ENCODE measurements around the gene NKD2. TPM values are rescaled to one million over a fixed set of nuclear protein-coding genes. Genes with fewer than 3 reads are reported as not detected.

NKD2 gene
- total RNA-seq, 1 donor from 2014 or later, result 0.41 TPM

- peaks cover 47% of the 10 kb centered on the region for H3K27me3 Mint-ChIP-seq (ENCODE audit: low read depth, unreplicated experiment)
- H3K4me3 ChIP-seq (ENCODE audit: insufficient read depth, low read depth, low read length), result no peak overlapping the region
- DNase-seq (ENCODE audit: low read depth) (no peak), FAIRE-seq (no peak)
- no peak overlapping the region for H3K27ac ChIP-seq (ENCODE audit: low read depth, low read length)
- H3K9me3 Mint-ChIP-seq (ENCODE audit: unreplicated experiment), result no peaks in the 10 kb centered on the region
- no peaks in the 10 kb centered on the region for H3K9me3 ChIP-seq (ENCODE audit: insufficient read depth, low read depth, low read length)
- H3K4me1 Mint-ChIP-seq (ENCODE audit: low read depth, unreplicated experiment), result no peaks in the 10 kb centered on the region
- no peaks in the 10 kb centered on the region for H3K36me3 ChIP-seq (ENCODE audit: insufficient read depth, low read length)
- no peak overlapping the region for H3K9ac ChIP-seq (ENCODE audit: low read length)
- H3K27me3 ChIP-seq (ENCODE audit: insufficient read depth, low read length), result peaks cover 31% of the 10 kb centered on the region
- H3K27ac Mint-ChIP-seq (ENCODE audit: unreplicated experiment), result no peak overlapping the region
- no peak overlapping the region for H3K4me2 ChIP-seq (ENCODE audit: low read length)
- TF ChIP-seq EZH2 (IDR thresholded peaks at IDR 0.05; ENCODE audit: insufficient read depth, low read length), result no peak
- TF ChIP-seq, protein P1, sequence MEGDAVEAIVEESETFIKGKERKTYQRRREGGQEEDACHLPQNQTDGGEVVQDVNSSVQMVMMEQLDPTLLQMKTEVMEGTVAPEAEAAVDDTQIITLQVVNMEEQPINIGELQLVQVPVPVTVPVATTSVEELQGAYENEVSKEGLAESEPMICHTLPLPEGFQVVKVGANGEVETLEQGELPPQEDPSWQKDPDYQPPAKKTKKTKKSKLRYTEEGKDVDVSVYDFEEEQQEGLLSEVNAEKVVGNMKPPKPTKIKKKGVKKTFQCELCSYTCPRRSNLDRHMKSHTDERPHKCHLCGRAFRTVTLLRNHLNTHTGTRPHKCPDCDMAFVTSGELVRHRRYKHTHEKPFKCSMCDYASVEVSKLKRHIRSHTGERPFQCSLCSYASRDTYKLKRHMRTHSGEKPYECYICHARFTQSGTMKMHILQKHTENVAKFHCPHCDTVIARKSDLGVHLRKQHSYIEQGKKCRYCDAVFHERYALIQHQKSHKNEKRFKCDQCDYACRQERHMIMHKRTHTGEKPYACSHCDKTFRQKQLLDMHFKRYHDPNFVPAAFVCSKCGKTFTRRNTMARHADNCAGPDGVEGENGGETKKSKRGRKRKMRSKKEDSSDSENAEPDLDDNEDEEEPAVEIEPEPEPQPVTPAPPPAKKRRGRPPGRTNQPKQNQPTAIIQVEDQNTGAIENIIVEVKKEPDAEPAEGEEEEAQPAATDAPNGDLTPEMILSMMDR (IDR thresholded peaks at IDR 0.05; ENCODE audit: insufficient read depth, low read depth, low read length), result no peak
- no peak overlapping the region for H2AFZ ChIP-seq (ENCODE audit: low read depth, low read length)
- H3K36me3 Mint-ChIP-seq (ENCODE audit: low read depth, unreplicated experiment), result no peaks in the 10 kb centered on the region
- no peaks in the 10 kb centered on the region for H3K79me2 ChIP-seq (ENCODE audit: insufficient read depth, low read length)
- H3K4me1 ChIP-seq (ENCODE audit: insufficient read depth, low read length), result no peaks in the 10 kb centered on the region
- no peaks in the 10 kb centered on the region for H4K20me1 ChIP-seq (ENCODE audit: insufficient read depth, low read length)
- no peak overlapping the region for H3K4me3 Mint-ChIP-seq (ENCODE audit: unreplicated experiment)
These were observed 4.3 kb downstream of the NKD2 start for GRCh38 chr5:1012900-1013237.

DNA sequence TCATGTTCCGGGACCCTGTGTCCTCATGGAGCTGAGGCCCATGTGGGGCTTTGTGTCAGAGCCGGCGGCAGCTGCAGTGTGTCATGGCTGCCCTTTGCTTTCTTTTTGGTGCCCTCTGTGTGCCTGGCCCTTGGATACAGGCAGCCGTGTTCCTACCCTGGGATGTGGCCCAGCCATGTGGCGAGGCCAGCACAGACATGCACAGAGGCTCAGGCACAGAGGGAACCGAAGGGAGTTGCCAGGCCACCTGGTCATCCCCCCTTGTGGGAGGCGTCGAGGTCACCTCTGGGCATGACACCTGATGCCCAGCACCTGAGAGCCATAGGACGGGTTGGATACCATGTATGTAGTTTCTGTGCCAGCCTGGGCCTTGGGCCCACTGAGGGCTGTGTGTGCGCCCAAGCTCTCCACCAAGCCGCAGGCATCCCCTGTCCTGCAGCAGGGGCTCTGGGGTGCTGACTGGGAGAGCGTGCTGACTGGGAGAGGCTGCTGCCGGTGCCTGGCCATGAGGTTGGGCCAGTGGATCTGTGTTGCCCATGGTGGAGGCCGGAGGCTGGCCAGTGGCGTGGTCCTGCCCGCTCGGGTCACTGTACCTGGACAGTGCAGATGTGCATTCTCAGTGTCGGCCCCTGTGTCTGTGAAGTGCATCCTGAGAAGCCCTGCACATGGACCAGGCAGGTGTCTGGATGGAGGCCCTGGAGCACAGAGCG lies 4.8 kb downstream of the NKD2 start:
- no peaks in the 10 kb centered on the region for H3K36me3 Mint-ChIP-seq (ENCODE audit: low read depth, unreplicated experiment)
- no peak for DNase-seq (ENCODE audit: low read depth)

DNA sequence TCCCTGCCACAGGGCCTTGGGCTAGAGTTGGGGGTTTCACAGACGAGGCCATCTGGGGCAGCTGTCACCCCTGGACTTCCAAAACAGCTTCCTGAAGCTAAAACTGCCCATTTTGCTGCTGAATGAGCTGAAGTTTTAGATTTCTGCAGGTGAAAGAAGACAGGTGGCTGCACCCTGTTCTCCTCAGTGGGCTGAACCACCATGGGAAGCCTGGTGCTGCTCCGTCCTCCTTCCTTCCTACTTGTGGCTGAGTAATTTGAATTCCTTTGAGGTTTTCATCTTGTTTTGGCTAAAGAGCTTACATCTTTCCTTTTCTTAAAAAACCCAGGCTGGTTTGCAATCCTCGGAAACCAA lies 5.3 kb downstream of the NKD2 start:
- Mint-ChIP-seq H3K36me3 (ENCODE audit: low read depth, unreplicated experiment) (no peaks in the 10 kb centered on the region), H3K27ac (ENCODE audit: unreplicated experiment) (no peak overlapping the region), H3K4me3 (ENCODE audit: unreplicated experiment) (no peak overlapping the region), H3K27me3 (ENCODE audit: low read depth, unreplicated experiment) (peaks cover 47% of the 10 kb centered on the region), H3K4me1 (ENCODE audit: low read depth, unreplicated experiment) (no peaks in the 10 kb centered on the region), H3K9me3 (ENCODE audit: unreplicated experiment) (no peaks in the 10 kb centered on the region)
- no peak for TF ChIP-seq EZH2 (IDR thresholded peaks at IDR 0.05; ENCODE audit: insufficient read depth, low read length)
- H3K9me3 ChIP-seq (ENCODE audit: insufficient read depth, low read depth, low read length), result no peaks in the 10 kb centered on the region
- FAIRE-seq, result no peak
- H3K27me3 ChIP-seq (ENCODE audit: insufficient read depth, low read length), result peaks cover 28% of the 10 kb centered on the region
- no peak for DNase-seq (ENCODE audit: low read depth)
- H3K4me1 ChIP-seq (ENCODE audit: insufficient read depth, low read length), result no peaks in the 10 kb centered on the region
- no peaks in the 10 kb centered on the region for H3K79me2 ChIP-seq (ENCODE audit: insufficient read depth, low read length)
- no peak overlapping the region for H3K4me3 ChIP-seq (ENCODE audit: insufficient read depth, low read depth, low read length)
- no peaks in the 10 kb centered on the region for H3K36me3 ChIP-seq (ENCODE audit: insufficient read depth, low read length)
- no peak overlapping the region for H3K9ac ChIP-seq (ENCODE audit: low read length)
- H3K4me2 ChIP-seq (ENCODE audit: low read length), result no peak overlapping the region
- H2AFZ ChIP-seq (ENCODE audit: low read depth, low read length), result no peak overlapping the region
- no peaks in the 10 kb centered on the region for H4K20me1 ChIP-seq (ENCODE audit: insufficient read depth, low read length)
- no peak overlapping the region for H3K27ac ChIP-seq (ENCODE audit: low read depth, low read length)

More for the DNA sequence above, 4.8 kb downstream of the NKD2 start:
- Mint-ChIP-seq H3K27ac (ENCODE audit: unreplicated experiment) (no peak overlapping the region), H3K4me3 (ENCODE audit: unreplicated experiment) (no peak overlapping the region), H3K9me3 (ENCODE audit: unreplicated experiment) (no peaks in the 10 kb centered on the region), H3K27me3 (ENCODE audit: low read depth, unreplicated experiment) (peaks cover 46% of the 10 kb centered on the region), H3K4me1 (ENCODE audit: low read depth, unreplicated experiment) (no peaks in the 10 kb centered on the region)
- Histone ChIP-seq H3K27me3 (ENCODE audit: insufficient read depth, low read length) (peaks cover 28% of the 10 kb centered on the region), H2AFZ (ENCODE audit: low read depth, low read length) (no peak overlapping the region), H3K4me1 (ENCODE audit: insufficient read depth, low read length) (no peaks in the 10 kb centered on the region), H4K20me1 (ENCODE audit: insufficient read depth, low read length) (no peaks in the 10 kb centered on the region), H3K9ac (ENCODE audit: low read length) (no peak overlapping the region), H3K9me3 (ENCODE audit: insufficient read depth, low read depth, low read length) (no peaks in the 10 kb centered on the region), H3K79me2 (ENCODE audit: insufficient read depth, low read length) (no peaks in the 10 kb centered on the region), H3K4me3 (ENCODE audit: insufficient read depth, low read depth, low read length) (no peak overlapping the region), H3K36me3 (ENCODE audit: insufficient read depth, low read length) (no peaks in the 10 kb centered on the region), H3K27ac (ENCODE audit: low read depth, low read length) (no peak overlapping the region), H3K4me2 (ENCODE audit: low read length) (no peak overlapping the region)
- no peak for FAIRE-seq
- TF ChIP-seq EZH2 (IDR thresholded peaks at IDR 0.05; ENCODE audit: insufficient read depth, low read length), result no peak
- TF ChIP-seq, protein P1 (IDR thresholded peaks at IDR 0.05; ENCODE audit: insufficient read depth, low read depth, low read length), result no peak

All from astrocyte (in vitro differentiated cells and primary cell).